H1 (cell line): ENCODE results near the gene NCBP1. TPM values are rescaled to one million over a fixed set of nuclear protein-coding genes. Genes with fewer than 3 reads are reported as not detected.

Source experiments
- CTCF ChIA-PET: fragments of 300-600 bp; sonication (Branson Sonifier 250); formaldehyde crosslinking; loops from one replicate; lab custom pipeline; 2021; ENCODE audit not compliant: partially characterized antibody; lab: Charles Lee
- POLR2A ChIA-PET: fragments of 300-600 bp; sonication (Branson Sonifier 250); formaldehyde crosslinking; loops from one replicate; lab custom pipeline; 2021; ENCODE audit warnings: inconsistent platforms; ENCODE audit not compliant: partially characterized antibody; lab: Charles Lee
- DNase-seq, 2 experiments: peaks; one replicate each; pipeline versions ENCODE4 v3.0.0 to v3.0.0-alpha.2; 2010 to 2022; ENCODE audit warnings: low spot score in 2 of 2, low read depth in 1 of 2, mixed read lengths in 1 of 2
- FAIRE-seq: peaks from 2 replicates; lab custom pipeline; 2011; peaks lifted over from hg19 to GRCh38; lab: Jason Lieb, UNC
- H2AFZ ChIP-seq: 2 replicates; pipeline ENCODE4 v1.8.1; 2012; ENCODE audit warnings: low read length, inconsistent platforms
- H2AK5ac ChIP-seq: 2 replicates; pipeline ENCODE4 v1.6.1; 2013; ENCODE audit warnings: low read depth, low read length
- H2BK120ac ChIP-seq: replicated peaks from 2 replicates; pipeline ENCODE3; 2013; ENCODE audit warnings: low read depth, low read length, inconsistent platforms
- H2BK12ac ChIP-seq: 2 replicates; pipeline ENCODE4 v1.6.1; 2013; ENCODE audit warnings: low read depth, low read length
- H2BK15ac ChIP-seq: 2 replicates; pipeline ENCODE4 v1.6.1; 2013; ENCODE audit warnings: low read length
- H2BK20ac ChIP-seq: 2 replicates; pipeline ENCODE4 v1.6.1; 2013; ENCODE audit warnings: low read length
- H2BK5ac ChIP-seq: 2 replicates; pipeline ENCODE4 v1.6.1; 2013; ENCODE audit warnings: low read depth, low read length
- H3K14ac ChIP-seq: 2 replicates; pipeline ENCODE4 v1.6.1; 2013; ENCODE audit warnings: inconsistent platforms; ENCODE audit not compliant: insufficient read length
- H3K18ac ChIP-seq: 2 replicates; pipeline ENCODE4 v1.6.1; 2013; ENCODE audit warnings: low read length; ENCODE audit errors: extremely low read depth
- H3K23ac ChIP-seq: 2 replicates; pipeline ENCODE4 v1.6.1; 2013; ENCODE audit warnings: inconsistent platforms; ENCODE audit not compliant: insufficient read length
- H3K23me2 ChIP-seq: 2 replicates; pipeline ENCODE4 v1.6.1; 2013; ENCODE audit warnings: low read depth, low read length
- H3K27ac ChIP-seq: 2 replicates; pipeline ENCODE4 v1.6.1; 2011; ENCODE audit warnings: low read depth, low read length, inconsistent platforms
- H3K27me3 ChIP-seq, 4 experiments: replicated peaks in 1 of 4; 1 replicate in 1 of 4; 2 replicates in 3 of 4; pipeline versions ENCODE4 v1.6.1 to v1.8.1; 2011 to 2013; ENCODE audit warnings: low read length in 3 of 4, mild to moderate bottlenecking in 3 of 4, inconsistent platforms in 2 of 4, mixed read lengths in 2 of 4, moderate library complexity in 1 of 4; ENCODE audit not compliant: control insufficient read depth in 3 of 4, insufficient read depth in 3 of 4; ENCODE audit errors: extremely low read depth in 1 of 4
- H3K36me3 ChIP-seq, 4 experiments: 2 replicates each; pipeline versions ENCODE4 v1.6.1 to v1.8.1; 2011 to 2013; ENCODE audit warnings: mild to moderate bottlenecking in 4 of 4, low read length in 3 of 4, moderate library complexity in 2 of 4, control low read depth in 1 of 4, inconsistent platforms in 1 of 4; ENCODE audit not compliant: insufficient read depth in 4 of 4, control insufficient read depth in 2 of 4
- H3K4ac ChIP-seq: replicated peaks from 2 replicates; pipeline ENCODE3; 2013; ENCODE audit warnings: low read length, low read depth, mixed read lengths, inconsistent platforms; ENCODE audit not compliant: insufficient read length
- H3K4me1 ChIP-seq, 4 experiments: replicated peaks in 1 of 4; 1 replicate in 1 of 4; 2 replicates in 3 of 4; pipeline versions ENCODE4 v1.6.1 to v1.8.1; 2011 to 2013; ENCODE audit warnings: low read length in 3 of 4, inconsistent platforms in 2 of 4, mixed read lengths in 1 of 4; ENCODE audit not compliant: insufficient read depth in 4 of 4, control insufficient read depth in 3 of 4
- H3K4me2 ChIP-seq, 2 experiments: 2 replicates each; pipeline versions ENCODE4 v1.6.1 to v1.8.1; 2011 to 2013; ENCODE audit warnings: low read depth in 2 of 2, low read length in 2 of 2, control low read depth in 1 of 2, inconsistent platforms in 1 of 2, mild to moderate bottlenecking in 1 of 2; ENCODE audit not compliant: insufficient read depth in 1 of 2
- H3K4me3 ChIP-seq, 4 experiments: fragments of 200-600, 300-600 bp in 1 of 4; sonication (generic), shearing (Covaris generic), sonication (Bioruptor Twin) in 1 of 4; 2 replicates each; pipeline versions ENCODE4 v1.5.1 to v1.8.1; 2011 to 2016; ENCODE audit warnings: low read length in 4 of 4, low read depth in 3 of 4, control low read depth in 2 of 4, inconsistent platforms in 2 of 4, mild to moderate bottlenecking in 2 of 4, mixed read lengths in 1 of 4, moderate library complexity in 1 of 4; ENCODE audit not compliant: insufficient read depth in 2 of 4; ENCODE audit errors: extremely low read depth in 1 of 4
- H3K56ac ChIP-seq: replicated peaks from 2 replicates; pipeline ENCODE3; 2013; ENCODE audit warnings: low read depth, mild to moderate bottlenecking, mixed read lengths, low read length, inconsistent platforms; ENCODE audit not compliant: insufficient read length
- H3K79me1 ChIP-seq: 2 replicates; pipeline ENCODE4 v1.6.1; 2013; ENCODE audit warnings: low read depth, low read length, control low read depth
- H3K79me2 ChIP-seq, 2 experiments: 2 replicates each; pipeline versions ENCODE4 v1.6.1 to v1.8.1; 2012 to 2013; ENCODE audit warnings: low read length in 2 of 2, mild to moderate bottlenecking in 2 of 2, inconsistent platforms in 1 of 2; ENCODE audit not compliant: insufficient read depth in 2 of 2, control insufficient read depth in 1 of 2
- H3K9ac ChIP-seq, 4 experiments: replicated peaks in 1 of 4; 1 replicate in 1 of 4; 2 replicates in 3 of 4; pipeline versions ENCODE4 v1.6.1 to v1.8.1; 2011 to 2013; ENCODE audit warnings: low read depth in 3 of 4, low read length in 3 of 4, control low read depth in 2 of 4, mild to moderate bottlenecking in 2 of 4, moderate library complexity in 2 of 4, inconsistent platforms in 1 of 4; ENCODE audit errors: extremely low read depth in 1 of 4
- H3K9me3 ChIP-seq, 2 experiments: 2 replicates each; pipeline versions ENCODE4 v1.6.1 to v1.8.1; 2012 to 2013; ENCODE audit warnings: mild to moderate bottlenecking in 2 of 2, moderate library complexity in 2 of 2, control low read depth in 1 of 2, inconsistent platforms in 1 of 2, low read depth in 1 of 2, low read length in 1 of 2, mixed read lengths in 1 of 2; ENCODE audit not compliant: insufficient read depth in 2 of 2
- H4K20me1 ChIP-seq, 2 experiments: replicated peaks in 1 of 2; 2 replicates each; pipeline versions ENCODE3 to v1.8.1; 2011 to 2013; ENCODE audit warnings: inconsistent platforms in 2 of 2, low read length in 2 of 2, mild to moderate bottlenecking in 1 of 2; ENCODE audit not compliant: insufficient read depth in 2 of 2, control insufficient read depth in 1 of 2
- H4K5ac ChIP-seq: 2 replicates; pipeline ENCODE4 v1.6.1; 2013; ENCODE audit warnings: low read length, low read depth, mixed read lengths, inconsistent platforms; ENCODE audit not compliant: insufficient read length
- H4K8ac ChIP-seq: 2 replicates; pipeline ENCODE4 v1.8.0; 2013; ENCODE audit warnings: mild to moderate bottlenecking, moderate library complexity, low read length, inconsistent platforms; ENCODE audit not compliant: insufficient read depth; ENCODE audit errors: extremely low read depth
- H4K91ac ChIP-seq: replicated peaks from 2 replicates; pipeline ENCODE3; 2013; ENCODE audit warnings: low read length, mixed read lengths, inconsistent platforms; ENCODE audit not compliant: insufficient read length
- JUN ChIP-seq: IDR thresholded peaks from 2 replicates; pipeline ENCODE4 v1.6.1; 2011; ENCODE audit warnings: low read depth, mild to moderate bottlenecking, improper control_type of control experiment, low read length
- WGBS, 2 experiments: shearing (Covaris generic) in 1 of 2; methylation state at CpG; one replicate each; pipeline versions ENCODE4 v1.1.6 to v1.1.7; 2013 to 2015; ENCODE audit warnings: low lambda C conversion rate in 2 of 2, mixed read lengths in 2 of 2, inconsistent platforms in 1 of 2, low coverage in 1 of 2, missing lambda C conversion rate in 1 of 2; ENCODE audit not compliant: insufficient replicate concordance in 2 of 2, insufficient coverage in 1 of 2, insufficient read length in 1 of 2; ENCODE audit errors: extremely low coverage in 1 of 2, missing lambda C conversion rate in 1 of 2; 5-methylcytosine and 5-hydroxymethylcytosine counted together
- polyA plus RNA-seq, 7 experiments: library from polyadenylated mRNA; depleted of rRNA in 3 of 7; stranded (reverse) in 5 of 7; unstranded in 2 of 7; fragments of >200 nt in 5 of 7; fragments of 200-250 nt in 2 of 7; gene quantifications; 1 replicate in 5 of 7; 2 replicates in 1 of 7; 4 replicates in 1 of 7; pipeline versions ENCODE4 v1.2.1 to v1.2.3, GENCODE V29; 2011 to 2013; ENCODE audit warnings: missing spikeins in 2 of 7, mixed read lengths in 2 of 7
- total RNA-seq: library from RNA; stranded (reverse); fragmentation: NEBNext Ultra II Directional; extraction: Animal tissue kit (Norgen Biotek cat#: 25700); gene quantifications from 2 replicates; pipeline ENCODE4 v1.2.1, GENCODE V29; 2021
- TF ChIP-seq, protein P1 (sequence below): IDR thresholded peaks from 2 replicates; pipeline ENCODE4 v1.6.1; 2012; ENCODE audit warnings: low read length, inconsistent platforms
- TF ChIP-seq, protein P2 (sequence below), 3 experiments: IDR thresholded peaks; 1 replicate in 2 of 3; 2 replicates in 1 of 3; pipeline versions ENCODE4 v1.5.1 to v1.6.1; 2011; ENCODE audit warnings: low read length in 3 of 3, mild to moderate bottlenecking in 3 of 3, inconsistent platforms in 2 of 3, low read depth in 1 of 3, moderate library complexity in 1 of 3; ENCODE audit not compliant: insufficient read depth in 1 of 3; ENCODE audit errors: control extremely low read depth in 1 of 3

Gene NCBP1
- total and polyA plus RNA-seq, 2 of the 8 experiments (the other 6 are each of a cell fraction or from before 2014, with no cell fraction given), result 14.7 to 54.0 TPM

DNA sequence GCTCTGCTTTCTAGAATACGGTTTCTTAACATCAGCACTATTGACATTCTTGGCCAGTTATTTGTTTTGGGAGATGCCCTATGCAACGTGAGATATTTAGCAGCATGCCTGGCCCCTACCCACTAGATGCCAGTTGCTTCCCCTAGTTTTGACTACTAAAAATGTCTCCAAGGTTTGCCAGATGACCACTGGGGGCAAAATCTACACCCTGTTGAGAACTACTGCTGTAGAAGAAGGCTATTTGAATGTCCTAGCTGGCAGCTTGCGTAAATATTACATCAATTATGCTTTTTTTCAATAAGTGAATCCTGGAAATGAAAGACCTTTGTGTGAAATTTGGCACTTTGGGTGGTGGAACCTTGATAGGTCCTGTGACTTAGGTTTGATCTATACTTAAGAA, 5.0 kb downstream of the NCBP1 start:
- Histone ChIP-seq H3K23ac (no peak overlapping the region), H3K18ac (no peak overlapping the region), H3K4ac (no peak overlapping the region), H2BK120ac (no peak overlapping the region), H3K14ac (no peak overlapping the region), H4K8ac (no peak overlapping the region), H3K79me2 (peaks cover 24 to 71% of the 10 kb centered on the region in 2 experiments), H2BK12ac (no peak overlapping the region), H3K4me1 (peaks cover 0 to 5% (median 0%) of the 10 kb centered on the region in 4 experiments; a peak in 3 of 7 replicates), H3K79me1 (no peaks in the 10 kb centered on the region; the same call in 1 of the 2 replicates), H2AFZ (no peak overlapping the region), H3K9me3 (no peaks in the 10 kb centered on the region), H2BK15ac (no peak overlapping the region), H3K56ac (no peak overlapping the region), H3K27me3 (no peaks in the 10 kb centered on the region), H2BK20ac (no peak overlapping the region), H3K23me2 (peaks cover 5% of the 10 kb centered on the region), H3K4me3 (no peak overlapping the region), H2BK5ac (no peak overlapping the region), H4K5ac (no peak overlapping the region), H3K36me3 (peaks cover 2 to 20% (median 7%) of the 10 kb centered on the region in 4 experiments; a peak in 7 of 8 replicates), H4K20me1 (peaks cover 11 to 15% of the 10 kb centered on the region in 2 experiments), H4K91ac (no peak overlapping the region), H3K4me2 (no peak overlapping the region), H2AK5ac (no peak overlapping the region), H3K9ac (no peak overlapping the region), H3K27ac (no peak overlapping the region)
- ChIA-PET CTCF (interaction anchor here (0.8 to 2.9 kb wide), 4 partner anchors 10 to 170 kb away, joined by 3 to 13 read pairs (median 7); no protein-coding TSS in a partner anchor), POLR2A (interaction anchor here (1.5 kb wide), 1 partner anchor 10 kb away, joined by 4 read pairs; no protein-coding TSS in a partner anchor)
- no peak for FAIRE-seq
- TF ChIP-seq, protein P1, sequence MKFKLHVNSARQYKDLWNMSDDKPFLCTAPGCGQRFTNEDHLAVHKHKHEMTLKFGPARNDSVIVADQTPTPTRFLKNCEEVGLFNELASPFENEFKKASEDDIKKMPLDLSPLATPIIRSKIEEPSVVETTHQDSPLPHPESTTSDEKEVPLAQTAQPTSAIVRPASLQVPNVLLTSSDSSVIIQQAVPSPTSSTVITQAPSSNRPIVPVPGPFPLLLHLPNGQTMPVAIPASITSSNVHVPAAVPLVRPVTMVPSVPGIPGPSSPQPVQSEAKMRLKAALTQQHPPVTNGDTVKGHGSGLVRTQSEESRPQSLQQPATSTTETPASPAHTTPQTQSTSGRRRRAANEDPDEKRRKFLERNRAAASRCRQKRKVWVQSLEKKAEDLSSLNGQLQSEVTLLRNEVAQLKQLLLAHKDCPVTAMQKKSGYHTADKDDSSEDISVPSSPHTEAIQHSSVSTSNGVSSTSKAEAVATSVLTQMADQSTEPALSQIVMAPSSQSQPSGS, result no peak
- TF ChIP-seq, protein P2, sequence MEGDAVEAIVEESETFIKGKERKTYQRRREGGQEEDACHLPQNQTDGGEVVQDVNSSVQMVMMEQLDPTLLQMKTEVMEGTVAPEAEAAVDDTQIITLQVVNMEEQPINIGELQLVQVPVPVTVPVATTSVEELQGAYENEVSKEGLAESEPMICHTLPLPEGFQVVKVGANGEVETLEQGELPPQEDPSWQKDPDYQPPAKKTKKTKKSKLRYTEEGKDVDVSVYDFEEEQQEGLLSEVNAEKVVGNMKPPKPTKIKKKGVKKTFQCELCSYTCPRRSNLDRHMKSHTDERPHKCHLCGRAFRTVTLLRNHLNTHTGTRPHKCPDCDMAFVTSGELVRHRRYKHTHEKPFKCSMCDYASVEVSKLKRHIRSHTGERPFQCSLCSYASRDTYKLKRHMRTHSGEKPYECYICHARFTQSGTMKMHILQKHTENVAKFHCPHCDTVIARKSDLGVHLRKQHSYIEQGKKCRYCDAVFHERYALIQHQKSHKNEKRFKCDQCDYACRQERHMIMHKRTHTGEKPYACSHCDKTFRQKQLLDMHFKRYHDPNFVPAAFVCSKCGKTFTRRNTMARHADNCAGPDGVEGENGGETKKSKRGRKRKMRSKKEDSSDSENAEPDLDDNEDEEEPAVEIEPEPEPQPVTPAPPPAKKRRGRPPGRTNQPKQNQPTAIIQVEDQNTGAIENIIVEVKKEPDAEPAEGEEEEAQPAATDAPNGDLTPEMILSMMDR (IDR thresholded peaks at IDR 0.05; ENCODE audit: control extremely low read depth in 1 of 3, insufficient read depth in 1 of 3, low read depth in 1 of 3, low read length in 3 of 3), result peak in 1 of 3 experiments; percentile 39; a peak in 1 of 4 replicates
- TF ChIP-seq JUN, result no peak
- 71% methylated on average over 3 of the region's 3 CpGs; no CpG with 5 or more reads in 1 of the 2 experiments for WGBS, 2 experiments
- DNase-seq, result no peak
